HFF-Myc (cell line): Measurements from ENCODE around the gene STK17B.

Experiments used
- DNase-seq: peaks from one replicate; pipeline ENCODE4 v3.0.0-alpha.2; 2011; ENCODE audit warnings: low read depth; ENCODE audit errors: extremely low read depth
- H3K4me3 ChIP-seq: replicated peaks from 2 replicates; pipeline ENCODE4 v1.5.1; 2011; ENCODE audit warnings: low read depth, mild to moderate bottlenecking, control low read depth, low read length
- TF ChIP-seq, protein P1 (sequence below): IDR thresholded peaks from 2 replicates; pipeline ENCODE4 v1.5.1; 2012; ENCODE audit warnings: mild to moderate bottlenecking, low read depth, low read length, control low read depth; ENCODE audit errors: missing control alignments

STK17B gene

DNA sequence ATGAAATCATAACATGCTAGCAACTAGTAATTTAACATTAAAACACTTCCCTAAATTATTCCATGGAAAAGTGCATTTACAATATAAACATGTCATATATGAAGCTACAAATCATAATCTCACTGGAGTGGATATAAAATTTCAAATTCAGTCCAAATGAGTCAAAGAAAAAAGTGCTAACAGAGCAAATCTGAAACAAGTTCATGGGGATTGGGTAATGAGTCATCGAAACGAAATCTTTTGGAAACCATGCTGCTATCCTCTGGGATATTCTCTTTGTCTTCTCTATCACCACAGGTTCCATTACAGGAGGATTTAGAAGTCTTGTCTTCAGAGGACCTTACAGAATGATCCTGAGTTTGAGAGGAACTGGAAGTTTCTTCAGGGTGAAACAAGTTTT lies 34.1 kb downstream of the STK17B start:
- H3K4me3 ChIP-seq: no peak overlapping the region
- TF ChIP-seq, protein P1, sequence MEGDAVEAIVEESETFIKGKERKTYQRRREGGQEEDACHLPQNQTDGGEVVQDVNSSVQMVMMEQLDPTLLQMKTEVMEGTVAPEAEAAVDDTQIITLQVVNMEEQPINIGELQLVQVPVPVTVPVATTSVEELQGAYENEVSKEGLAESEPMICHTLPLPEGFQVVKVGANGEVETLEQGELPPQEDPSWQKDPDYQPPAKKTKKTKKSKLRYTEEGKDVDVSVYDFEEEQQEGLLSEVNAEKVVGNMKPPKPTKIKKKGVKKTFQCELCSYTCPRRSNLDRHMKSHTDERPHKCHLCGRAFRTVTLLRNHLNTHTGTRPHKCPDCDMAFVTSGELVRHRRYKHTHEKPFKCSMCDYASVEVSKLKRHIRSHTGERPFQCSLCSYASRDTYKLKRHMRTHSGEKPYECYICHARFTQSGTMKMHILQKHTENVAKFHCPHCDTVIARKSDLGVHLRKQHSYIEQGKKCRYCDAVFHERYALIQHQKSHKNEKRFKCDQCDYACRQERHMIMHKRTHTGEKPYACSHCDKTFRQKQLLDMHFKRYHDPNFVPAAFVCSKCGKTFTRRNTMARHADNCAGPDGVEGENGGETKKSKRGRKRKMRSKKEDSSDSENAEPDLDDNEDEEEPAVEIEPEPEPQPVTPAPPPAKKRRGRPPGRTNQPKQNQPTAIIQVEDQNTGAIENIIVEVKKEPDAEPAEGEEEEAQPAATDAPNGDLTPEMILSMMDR: no peak
- no peak for DNase-seq

DNA sequence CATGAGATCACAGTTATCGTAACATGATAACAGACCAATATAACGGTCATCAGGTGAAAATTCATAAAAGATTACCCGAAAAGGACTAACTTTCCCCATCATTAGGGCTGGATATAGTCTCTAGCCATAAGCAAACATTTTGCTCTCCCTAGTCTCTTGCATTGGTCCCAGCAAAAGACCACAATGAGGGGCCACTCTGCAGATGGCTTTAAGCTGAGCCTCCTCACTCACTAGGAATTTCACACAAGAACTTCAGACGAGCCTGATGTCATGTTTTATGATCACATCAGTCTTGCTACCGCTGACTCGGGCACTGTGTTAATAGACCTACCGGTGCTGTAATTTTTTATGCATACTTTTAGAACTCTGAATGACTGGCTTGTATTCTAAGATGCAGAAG lies 35.2 kb downstream of the STK17B start:
- DNase-seq: no peak
- TF ChIP-seq, protein P1: no peak
- no peak overlapping the region for H3K4me3 ChIP-seq

DNA sequence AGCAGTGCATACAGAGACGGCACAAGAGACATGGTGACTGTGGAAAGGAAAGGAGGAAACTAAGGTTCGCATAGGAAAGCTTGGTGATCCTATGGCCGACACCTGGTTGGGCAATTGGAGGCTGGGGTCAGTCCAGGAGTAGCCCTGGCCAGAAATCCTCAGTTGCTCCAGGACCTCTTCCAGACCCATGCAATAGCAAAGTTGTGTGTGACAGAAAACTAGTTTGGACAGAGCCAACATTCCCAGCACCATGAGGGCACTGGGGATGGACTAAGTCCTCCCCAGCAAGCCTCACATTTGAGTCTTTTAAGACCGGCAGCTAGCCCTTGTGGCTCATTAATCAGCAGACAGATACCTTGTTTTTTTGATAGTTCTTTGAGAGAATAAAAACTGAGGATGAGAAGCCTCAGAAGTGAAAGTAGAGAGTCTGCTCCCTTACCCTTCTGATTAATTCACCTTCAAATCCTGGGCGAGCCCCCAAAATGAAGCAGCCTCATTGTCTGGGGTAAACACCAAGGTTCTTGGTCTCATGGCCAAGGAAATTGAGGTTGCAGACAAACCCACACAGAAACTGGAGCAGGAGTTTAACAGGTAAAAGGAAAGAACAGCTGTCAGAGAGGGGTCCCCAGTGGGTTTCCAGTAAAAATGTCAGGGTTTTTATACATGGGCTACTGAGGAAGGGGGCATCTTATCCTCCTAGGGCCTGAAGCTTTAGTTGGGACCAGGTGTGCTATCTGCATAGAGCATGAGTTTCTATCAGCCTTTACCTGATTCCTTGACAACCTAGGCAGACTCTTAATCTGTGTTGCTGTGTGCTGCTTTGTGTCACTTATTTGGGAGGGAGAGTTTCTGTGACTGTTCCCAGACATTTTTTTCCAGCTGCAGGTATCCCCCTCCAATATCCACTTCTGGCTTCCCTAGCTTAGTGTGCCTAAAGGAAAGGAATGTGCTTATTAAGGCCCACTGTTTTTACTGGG lies 39.1 kb downstream of the STK17B start:
- DNase-seq: no peak
- TF ChIP-seq, protein P1: no peak

DNA sequence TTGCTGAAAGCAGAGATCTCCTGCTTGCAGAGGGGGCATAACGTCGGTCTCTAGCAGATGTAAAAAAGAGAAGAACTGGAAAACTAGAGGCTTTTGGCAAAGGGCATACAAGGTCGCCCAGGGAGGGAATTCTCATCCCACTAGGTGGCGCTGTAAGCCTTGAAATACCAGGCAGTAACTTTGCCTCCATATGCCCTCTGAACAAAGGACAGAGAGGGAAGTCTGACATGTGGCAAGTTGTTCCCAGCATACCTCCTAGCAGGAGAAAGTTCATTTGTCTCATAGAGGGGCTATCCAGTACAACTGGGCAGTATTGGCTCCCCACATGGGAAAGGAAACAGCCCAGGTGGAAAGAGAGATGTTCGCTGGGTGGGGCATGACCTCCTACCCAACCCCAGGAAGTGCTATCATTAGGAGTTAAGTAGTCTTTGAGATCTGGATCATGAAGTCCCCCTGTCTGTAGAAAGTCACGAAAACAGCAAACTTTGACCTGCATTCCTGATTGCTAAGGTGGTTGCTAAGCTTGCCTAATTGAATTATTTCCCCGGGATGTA lies 39.9 kb downstream of the STK17B start:
- no peak for DNase-seq

More for the DNA sequence above, 39.1 kb downstream of the STK17B start:
- H3K4me3 ChIP-seq: no peak overlapping the region

DNA sequence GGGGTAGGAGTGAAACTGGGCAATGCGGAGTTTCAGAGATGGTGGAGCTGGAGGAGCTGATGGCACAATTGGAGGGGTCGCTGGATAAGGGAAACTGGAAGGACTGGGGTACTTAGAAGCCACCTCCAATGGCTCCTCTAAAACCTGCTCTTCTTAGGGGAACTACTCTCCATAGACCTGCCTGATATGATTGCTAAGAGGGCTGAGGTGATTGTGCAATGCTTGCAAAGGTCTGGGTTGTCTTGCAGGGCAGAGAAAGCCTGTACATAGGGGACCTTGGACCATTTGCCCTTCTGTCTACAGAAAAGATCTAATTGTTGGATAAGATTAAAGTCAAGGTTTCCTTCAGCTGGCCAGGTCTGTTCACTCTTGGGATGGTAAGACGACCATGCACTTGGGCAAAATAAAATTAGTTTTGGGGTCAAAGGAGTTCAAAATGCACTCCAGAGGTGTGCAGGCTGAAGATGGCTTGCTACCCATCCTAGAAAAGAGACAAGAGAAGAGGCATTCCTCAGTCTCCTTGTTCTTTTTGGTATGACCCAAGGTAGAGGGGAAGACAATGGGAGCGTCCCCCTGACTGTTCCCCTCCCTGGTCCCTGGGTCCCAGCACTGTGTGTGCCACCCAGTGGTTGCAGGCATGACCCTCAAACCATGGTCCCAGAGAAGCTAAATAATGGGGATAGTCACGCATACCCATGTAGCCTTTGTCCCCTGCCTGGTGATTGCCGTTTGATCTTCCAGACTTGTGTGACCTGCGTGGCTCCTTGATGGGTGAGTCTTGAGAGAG lies 41.1 kb downstream of the STK17B start:
- no peak overlapping the region for H3K4me3 ChIP-seq
- TF ChIP-seq, protein P1: no peak
- DNase-seq: no peak

More for the DNA sequence above, 39.9 kb downstream of the STK17B start:
- no peak overlapping the region for H3K4me3 ChIP-seq
- TF ChIP-seq, protein P1: peak; percentile 33

DNA sequence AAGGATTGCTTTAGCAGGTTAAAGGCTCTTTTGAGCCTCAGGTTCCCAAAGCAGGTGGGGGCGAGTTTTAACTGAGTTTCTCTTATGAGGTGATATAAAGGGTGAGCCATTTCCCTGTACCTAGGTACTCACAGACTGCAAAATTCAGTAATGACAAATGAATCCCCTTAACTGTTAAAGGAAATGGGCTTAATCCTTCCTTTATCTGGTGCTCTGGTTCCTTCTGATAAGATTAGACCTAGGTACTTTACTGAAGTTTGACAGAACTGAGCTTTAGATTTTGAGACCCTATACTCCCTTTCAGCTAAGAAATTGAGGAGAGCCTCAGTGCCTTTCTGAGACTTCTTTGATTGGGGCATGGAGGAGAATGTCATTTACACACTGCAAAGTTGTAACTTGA lies 42.6 kb downstream of the STK17B start:
- TF ChIP-seq, protein P1: no peak
- H3K4me3 ChIP-seq: no peak overlapping the region
- no peak for DNase-seq
